PC-3 (cell line): Measurements from ENCODE around the gene ETV3L. TPM values are rescaled to one million over a fixed set of nuclear protein-coding genes. Genes with fewer than 3 reads are reported as not detected.

ENCODE experiments used
- ATAC-seq: fragments of 200-7000 bp; cut with Tn5 transposase; 2 replicates; pipeline ENCODE4 v1.9.1; 2020; ENCODE audit warnings: mild to moderate bottlenecking, moderate library complexity
- BruUV-seq: library from RNA; stranded (reverse); fragments of 400-500 nt; replicated peaks from 2 replicates; lab custom pipeline; 2021; lab: Mats Ljungman, UMichigan
- CTCF ChIA-PET: fragments of 300-600 bp; sonication (Branson Sonifier 250); formaldehyde crosslinking; loops from one replicate; lab custom pipeline; 2022; ENCODE audit warnings: antibody characterized with exemption; lab: Charles Lee
- POLR2A ChIA-PET: fragments of 300-600 bp; sonication (Branson Sonifier 250); formaldehyde crosslinking; loops from one replicate; lab custom pipeline; 2022; ENCODE audit warnings: antibody characterized with exemption; ENCODE audit not compliant: unreplicated experiment; lab: Charles Lee
- DNase-seq: peaks from one replicate; pipeline ENCODE4 v3.0.0-alpha.2; 2015
- H2AFZ ChIP-seq: fragments of 300-600 bp; sonication (generic); 2 replicates; pipeline ENCODE4 v1.6.0; 2016; ENCODE audit warnings: antibody characterized with exemption, low read length
- H3F3A ChIP-seq: fragments of 300-600 bp; sonication (generic); one replicate; pipeline ENCODE4 v1.6.0; 2017; ENCODE audit warnings: antibody characterized with exemption, low read length, control low read depth, mild to moderate bottlenecking; ENCODE audit not compliant: unreplicated experiment
- H3K27ac ChIP-seq: fragments of 300-600 bp; sonication (generic); 2 replicates; pipeline ENCODE4 v1.5.1; 2016; ENCODE audit warnings: mild to moderate bottlenecking, low read length
- H3K27me3 ChIP-seq: fragments of 300-600 bp; sonication (generic); 2 replicates; pipeline ENCODE4 v1.6.1; 2016; ENCODE audit warnings: low read length, mixed read lengths
- H3K36me3 ChIP-seq: fragments of 300-600 bp; sonication (generic); 2 replicates; pipeline ENCODE4 v1.6.1; 2016; ENCODE audit warnings: low read depth, mixed run types, low read length, mixed read lengths
- H3K4me1 ChIP-seq: fragments of 300-600 bp; sonication (generic); 2 replicates; pipeline ENCODE4 v1.5.1; 2016; ENCODE audit warnings: low read length; ENCODE audit not compliant: insufficient read depth
- H3K4me2 ChIP-seq: fragments of 300-600 bp; sonication (generic); 2 replicates; pipeline ENCODE4 v1.6.0; 2016; ENCODE audit warnings: low read length
- H3K4me3 ChIP-seq: fragments of 300-600 bp; sonication (generic); 2 replicates; pipeline ENCODE4 v1.5.1; 2016; ENCODE audit warnings: mild to moderate bottlenecking, low read length, mixed read lengths
- H3K79me2 ChIP-seq: fragments of 300-600 bp; sonication (generic); 2 replicates; pipeline ENCODE4 v1.6.1; 2017; ENCODE audit warnings: low read length, mixed read lengths
- H3K9ac ChIP-seq: fragments of 300-600 bp; sonication (generic); 2 replicates; pipeline ENCODE4 v1.6.0; 2016; ENCODE audit warnings: mild to moderate bottlenecking, low read length
- H3K9me2 ChIP-seq: fragments of 300-600 bp; sonication (generic); replicated peaks from 2 replicates; pipeline ENCODE4 v1.6.1; 2016; ENCODE audit warnings: mixed run types, low read length, mixed read lengths
- H3K9me3 ChIP-seq: fragments of 300-600 bp; sonication (generic); 2 replicates; pipeline ENCODE4 v1.6.1; 2016; ENCODE audit warnings: low read length, mixed read lengths
- H4K20me1 ChIP-seq: fragments of 300-600 bp; sonication (generic); 2 replicates; pipeline ENCODE4 v1.6.1; 2016; ENCODE audit warnings: low read length, mixed read lengths
- CTCF ChIP-seq: fragments of 300-600 bp; sonication (generic); conservative IDR thresholded peaks from 2 replicates; pipeline ENCODE4 v1.5.1; 2017; ENCODE audit warnings: antibody characterized with exemption, low read depth, mild to moderate bottlenecking, low read length
- EZH2 ChIP-seq: fragments of 300-600 bp; sonication (generic); IDR thresholded peaks from one replicate; pipeline ENCODE4 v1.6.1; 2017; ENCODE audit warnings: antibody characterized with exemption, mild to moderate bottlenecking, low read length; ENCODE audit not compliant: unreplicated experiment
- EZH2phosphoT487 ChIP-seq: fragments of 300-600 bp; sonication (generic); IDR thresholded peaks from 2 replicates; pipeline ENCODE4 v1.6.1; 2018; ENCODE audit warnings: mild to moderate bottlenecking, antibody characterized with exemption, low read length, borderline replicate concordance
- intact Hi-C: fragments of 100-400 bp; cut with micrococcal nuclease; formaldehyde crosslinking; loops from 2 replicates; pipeline ENCODE4 v1.9.0; 2023
- total RNA-seq: library from RNA; depleted of rRNA; stranded (reverse); fragments of >200 nt; gene quantifications from 2 replicates; pipeline ENCODE4 v1.2.3, GENCODE V29; 2014

The ETV3L gene
- total RNA-seq, 1 experiment from 2014 or later, result not detected

- DNase-seq (no peak), ATAC-seq (no peak)
- H3K9me3 ChIP-seq, result no peaks in the 10 kb centered on the region
- H4K20me1 ChIP-seq, result no peaks in the 10 kb centered on the region
- H3K4me2 ChIP-seq, result no peak overlapping the region
- H3K79me2 ChIP-seq, result no peaks in the 10 kb centered on the region
- peaks cover 30% of the 10 kb centered on the region for H3K27me3 ChIP-seq
- ChIA-PET POLR2A (no interaction called here), CTCF (no interaction called here)
- H3K4me3 ChIP-seq, result no peak overlapping the region
- intact Hi-C loops, result no loop called here
- no peaks in the 10 kb centered on the region for H3K9me2 ChIP-seq
- no peaks in the 10 kb centered on the region for H3F3A ChIP-seq
- no peak overlapping the region for H3K27ac ChIP-seq
- no peak for TF ChIP-seq CTCF
- TF ChIP-seq EZH2, result no peak
- TF ChIP-seq EZH2phosphoT487, result no peak
- no peak overlapping the region for H2AFZ ChIP-seq
- no TSS peak for BruUV-seq
- no peaks in the 10 kb centered on the region for H3K36me3 ChIP-seq
- no peak overlapping the region for H3K9ac ChIP-seq
- no peaks in the 10 kb centered on the region for H3K4me1 ChIP-seq
These were observed 16.5 kb upstream of the ETV3L start for GRCh38 chr1:157115851-157116736.

- H3K79me2 ChIP-seq, result no peaks in the 10 kb centered on the region
- POLR2A ChIA-PET, result no interaction called here
- no peak for ATAC-seq
These were observed 15.8 kb upstream of the ETV3L start for GRCh38 chr1:157115429-157115838.

More at GRCh38 chr1:157115429-157115838, 15.8 kb upstream of the ETV3L start:
- no TSS peak for BruUV-seq
- Histone ChIP-seq H3K4me1 (no peaks in the 10 kb centered on the region), H4K20me1 (no peaks in the 10 kb centered on the region), H3K36me3 (no peaks in the 10 kb centered on the region), H3K9me3 (no peaks in the 10 kb centered on the region), H3K27ac (no peak overlapping the region), H3K27me3 (peaks cover 32% of the 10 kb centered on the region), H3K4me3 (no peak overlapping the region), H3F3A (no peaks in the 10 kb centered on the region), H3K9ac (no peak overlapping the region), H3K4me2 (no peak overlapping the region), H3K9me2 (no peaks in the 10 kb centered on the region), H2AFZ (no peak overlapping the region)
- CTCF ChIA-PET, result no interaction called here
- intact Hi-C loops, result no loop called here
- TF ChIP-seq EZH2phosphoT487 (no peak), CTCF (no peak), EZH2 (no peak)
- no peak for DNase-seq
